ENCODE results near the gene NRP2. TPM values are rescaled to one million over a fixed set of nuclear protein-coding genes. Genes with fewer than 3 reads are reported as not detected.

Gene NRP2
- total RNA-seq, 1 donor from 2014 or later, result 89.0 TPM

GRCh38 chr2:205702576-205702975 lies 20.3 kb downstream of the NRP2 start:
- Mint-ChIP-seq H3K4me1 (ENCODE audit: low read depth, unreplicated experiment) (peaks cover 32% of the 10 kb centered on the region), H3K4me3 (ENCODE audit: unreplicated experiment) (peak overlapping the region; percentile 4), H3K36me3 (ENCODE audit: unreplicated experiment) (no peaks in the 10 kb centered on the region), H3K27ac (ENCODE audit: unreplicated experiment) (peak overlapping the region; percentile 40), H3K9me3 (ENCODE audit: unreplicated experiment) (no peaks in the 10 kb centered on the region), H3K27me3 (ENCODE audit: unreplicated experiment) (no peaks in the 10 kb centered on the region)
- TF ChIP-seq CTCF (IDR thresholded peaks at IDR 0.05; ENCODE audit: partially characterized antibody, unreplicated experiment), result no peak
- no peak for DNase-seq

GRCh38 chr2:205703471-205704126 lies 21.3 kb downstream of the NRP2 start:
- no peak for DNase-seq
- no peak for TF ChIP-seq CTCF (IDR thresholded peaks at IDR 0.05; ENCODE audit: partially characterized antibody, unreplicated experiment)
- Mint-ChIP-seq H3K36me3 (ENCODE audit: unreplicated experiment) (peaks cover 3% of the 10 kb centered on the region), H3K4me1 (ENCODE audit: low read depth, unreplicated experiment) (peaks cover 34% of the 10 kb centered on the region), H3K4me3 (ENCODE audit: unreplicated experiment) (no peak overlapping the region), H3K27me3 (ENCODE audit: unreplicated experiment) (no peaks in the 10 kb centered on the region), H3K9me3 (ENCODE audit: unreplicated experiment) (no peaks in the 10 kb centered on the region), H3K27ac (ENCODE audit: unreplicated experiment) (no peak overlapping the region)

GRCh38 chr2:205704127-205704741 lies 21.9 kb downstream of the NRP2 start:
- Mint-ChIP-seq H3K9me3 (ENCODE audit: unreplicated experiment) (no peaks in the 10 kb centered on the region), H3K4me1 (ENCODE audit: low read depth, unreplicated experiment) (peaks cover 35% of the 10 kb centered on the region), H3K27me3 (ENCODE audit: unreplicated experiment) (no peaks in the 10 kb centered on the region), H3K27ac (ENCODE audit: unreplicated experiment) (no peak overlapping the region), H3K4me3 (ENCODE audit: unreplicated experiment) (no peak overlapping the region), H3K36me3 (ENCODE audit: unreplicated experiment) (peaks cover 5% of the 10 kb centered on the region)
- no peak for DNase-seq
- TF ChIP-seq CTCF (IDR thresholded peaks at IDR 0.05; ENCODE audit: partially characterized antibody, unreplicated experiment), result no peak

- H3K27me3 Mint-ChIP-seq (ENCODE audit: unreplicated experiment), result no peaks in the 10 kb centered on the region
Measured at GRCh38 chr2:205705511-205706349, 23.4 kb downstream of the NRP2 start.

More at GRCh38 chr2:205705511-205706349, 23.4 kb downstream of the NRP2 start:
- Mint-ChIP-seq H3K36me3 (ENCODE audit: unreplicated experiment) (peaks cover 5% of the 10 kb centered on the region), H3K9me3 (ENCODE audit: unreplicated experiment) (no peaks in the 10 kb centered on the region), H3K4me3 (ENCODE audit: unreplicated experiment) (no peak overlapping the region), H3K27ac (ENCODE audit: unreplicated experiment) (no peak overlapping the region), H3K4me1 (ENCODE audit: low read depth, unreplicated experiment) (peaks cover 29% of the 10 kb centered on the region)
- no peak for DNase-seq
- TF ChIP-seq CTCF (IDR thresholded peaks at IDR 0.05; ENCODE audit: partially characterized antibody, unreplicated experiment), result no peak
